Measurements from ENCODE around the gene DLG2. TPM values are rescaled to one million over a fixed set of nuclear protein-coding genes. Genes with fewer than 3 reads are reported as not detected.

DLG2 gene
- total RNA-seq, 1 donor from 2014 or later, result 0.43 TPM

GRCh38 chr11:83554876-83555275 is 2072.3 kb downstream of the DLG2 start:
- Histone ChIP-seq H3K27me3 (no peaks in the 10 kb centered on the region), H3K27ac (no peak overlapping the region), H3K4me3 (no peak overlapping the region), H3K4me1 (no peaks in the 10 kb centered on the region), H3K9me3 (no peaks in the 10 kb centered on the region), H3K36me3 (no peaks in the 10 kb centered on the region)
- DNase-seq (ENCODE audit: low spot score in 2 of 2), result no peak
- intact Hi-C loops (cut with DNase I), result no loop called here
- TF ChIP-seq, protein P1, sequence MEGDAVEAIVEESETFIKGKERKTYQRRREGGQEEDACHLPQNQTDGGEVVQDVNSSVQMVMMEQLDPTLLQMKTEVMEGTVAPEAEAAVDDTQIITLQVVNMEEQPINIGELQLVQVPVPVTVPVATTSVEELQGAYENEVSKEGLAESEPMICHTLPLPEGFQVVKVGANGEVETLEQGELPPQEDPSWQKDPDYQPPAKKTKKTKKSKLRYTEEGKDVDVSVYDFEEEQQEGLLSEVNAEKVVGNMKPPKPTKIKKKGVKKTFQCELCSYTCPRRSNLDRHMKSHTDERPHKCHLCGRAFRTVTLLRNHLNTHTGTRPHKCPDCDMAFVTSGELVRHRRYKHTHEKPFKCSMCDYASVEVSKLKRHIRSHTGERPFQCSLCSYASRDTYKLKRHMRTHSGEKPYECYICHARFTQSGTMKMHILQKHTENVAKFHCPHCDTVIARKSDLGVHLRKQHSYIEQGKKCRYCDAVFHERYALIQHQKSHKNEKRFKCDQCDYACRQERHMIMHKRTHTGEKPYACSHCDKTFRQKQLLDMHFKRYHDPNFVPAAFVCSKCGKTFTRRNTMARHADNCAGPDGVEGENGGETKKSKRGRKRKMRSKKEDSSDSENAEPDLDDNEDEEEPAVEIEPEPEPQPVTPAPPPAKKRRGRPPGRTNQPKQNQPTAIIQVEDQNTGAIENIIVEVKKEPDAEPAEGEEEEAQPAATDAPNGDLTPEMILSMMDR (IDR thresholded peaks at IDR 0.05), result no peak

DNA sequence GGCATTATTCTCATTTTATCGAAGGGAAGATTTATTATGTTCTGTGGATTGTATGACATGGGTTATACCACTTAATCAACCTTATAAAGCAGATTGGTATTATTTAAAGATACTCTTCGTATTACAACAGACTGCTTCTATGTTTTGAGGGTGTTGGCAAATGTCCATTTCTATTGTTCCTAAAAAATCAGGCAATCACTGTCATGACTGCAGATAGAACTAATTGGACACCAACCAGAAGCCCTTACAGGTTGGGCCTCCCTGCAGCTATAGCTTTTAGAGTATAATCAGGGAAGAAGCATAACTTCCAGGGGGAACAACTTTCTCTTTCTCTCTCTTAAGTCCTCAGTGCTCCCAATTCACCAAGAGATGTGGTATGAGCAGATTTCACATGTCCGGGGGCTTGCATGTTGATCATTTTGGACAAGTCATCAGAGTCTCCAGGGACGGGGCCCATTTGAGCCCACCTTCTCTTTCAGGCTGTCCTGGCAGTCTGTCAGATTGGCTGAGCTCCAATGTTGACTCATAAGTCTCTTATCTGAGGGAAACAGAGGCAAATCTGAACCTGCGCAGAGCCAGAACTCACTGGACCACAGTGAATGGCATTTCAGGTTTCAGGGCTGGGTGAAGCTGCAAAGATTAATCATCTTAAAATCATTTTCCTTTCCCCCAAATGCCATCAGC is 2077.0 kb downstream of the DLG2 start:
- Histone ChIP-seq H3K27ac (no peak overlapping the region), H3K4me1 (no peaks in the 10 kb centered on the region), H3K36me3 (no peaks in the 10 kb centered on the region), H3K9me3 (no peaks in the 10 kb centered on the region), H3K4me3 (no peak overlapping the region), H3K27me3 (no peaks in the 10 kb centered on the region)
- no peak for DNase-seq (ENCODE audit: low spot score in 2 of 2)
- TF ChIP-seq, protein P1 (IDR thresholded peaks at IDR 0.05), result no peak
- intact Hi-C loops (cut with DNase I), result no loop called here

DNA sequence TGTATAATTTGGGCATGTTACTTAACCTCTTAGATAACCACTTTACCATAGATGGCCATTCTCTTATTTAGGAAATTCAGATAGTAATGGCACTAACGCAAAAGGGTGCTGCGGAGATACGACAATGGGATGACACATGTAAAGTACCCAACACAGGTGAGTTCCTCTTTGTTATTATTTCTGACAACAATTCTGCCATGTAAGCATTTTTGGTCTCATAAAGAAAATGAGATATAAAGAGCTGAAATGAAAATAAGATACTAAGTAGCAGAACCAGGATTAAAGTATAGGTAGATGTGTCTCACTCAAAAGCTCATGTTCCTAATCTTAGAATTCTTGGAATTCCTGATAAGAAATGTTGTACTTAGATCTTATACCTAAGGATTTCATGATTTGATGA is 2080.8 kb downstream of the DLG2 start:
- Histone ChIP-seq H3K9me3 (no peaks in the 10 kb centered on the region), H3K27ac (no peak overlapping the region), H3K27me3 (no peaks in the 10 kb centered on the region), H3K4me3 (no peak overlapping the region), H3K4me1 (no peaks in the 10 kb centered on the region), H3K36me3 (no peaks in the 10 kb centered on the region)
- TF ChIP-seq, protein P1 (IDR thresholded peaks at IDR 0.05), result no peak
- intact Hi-C loops (cut with DNase I), result no loop called here
- no peak for DNase-seq (ENCODE audit: low spot score in 2 of 2)

- H3K27me3 ChIP-seq, result no peaks in the 10 kb centered on the region
- H3K4me3 ChIP-seq, result no peak overlapping the region
- intact Hi-C loops (cut with DNase I), result no loop called here
- DNase-seq (ENCODE audit: low spot score in 2 of 2), result no peak
- no peaks in the 10 kb centered on the region for H3K36me3 ChIP-seq
- TF ChIP-seq, protein P1 (IDR thresholded peaks at IDR 0.05), result no peak
- no peaks in the 10 kb centered on the region for H3K9me3 ChIP-seq
- H3K27ac ChIP-seq, result no peak overlapping the region
- H3K4me1 ChIP-seq, result no peaks in the 10 kb centered on the region
These were observed 2081.5 kb downstream of the DLG2 start for GRCh38 chr11:83545494-83546260.

DNA sequence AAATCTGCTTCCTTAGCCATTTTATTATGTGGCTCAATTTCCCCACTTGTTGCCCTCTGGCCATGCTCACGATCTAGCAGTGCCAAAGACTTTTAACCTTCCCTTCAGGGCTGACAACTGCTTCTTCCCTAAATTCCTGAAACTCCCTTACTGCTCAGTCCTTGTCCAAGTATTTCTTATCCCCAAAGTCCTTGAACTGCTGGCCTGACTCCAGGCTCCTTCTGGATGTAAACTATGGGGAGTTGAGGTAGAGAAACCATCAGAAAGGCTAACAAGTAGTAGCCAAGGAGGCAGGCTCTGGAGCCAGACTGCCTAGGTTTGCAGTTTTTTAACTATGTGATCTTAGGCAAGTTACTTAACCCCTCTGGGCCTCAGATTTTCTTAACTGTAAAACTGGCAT is 2082.3 kb downstream of the DLG2 start:
- Histone ChIP-seq H3K4me3 (no peak overlapping the region), H3K27me3 (no peaks in the 10 kb centered on the region), H3K36me3 (no peaks in the 10 kb centered on the region), H3K27ac (no peak overlapping the region), H3K4me1 (no peaks in the 10 kb centered on the region), H3K9me3 (no peaks in the 10 kb centered on the region)
- no peak for DNase-seq (ENCODE audit: low spot score in 2 of 2)
- TF ChIP-seq, protein P1 (IDR thresholded peaks at IDR 0.05), result no peak
- intact Hi-C loops (cut with DNase I), result no loop called here
